Neural progenitor cell (in vitro differentiated cells): Measurements from ENCODE around the gene ZNF350. TPM values are rescaled to one million over a fixed set of nuclear protein-coding genes. Genes with fewer than 3 reads are reported as not detected.
"Not testable (repeated sequence)": the region's sequence is repeated elsewhere in the genome, so short reads cannot be mapped to it uniquely, and the experiment has no call there.

ENCODE experiments used
- DNase-seq: peaks from one replicate; pipeline ENCODE4 v3.0.0-alpha.2; 2016; ENCODE audit warnings: low spot score
- H2AFZ ChIP-seq: fragments of 200-600 bp; sonication (generic); replicated peaks from 2 replicates; pipeline ENCODE4 v1.6.1; 2016; ENCODE audit warnings: antibody characterized with exemption
- H3F3A ChIP-seq: fragments of 200-600 bp; sonication (generic); 2 replicates; pipeline ENCODE4 v1.6.1; 2016; ENCODE audit warnings: antibody characterized with exemption, low read depth
- H3K27ac ChIP-seq: fragments of 200-600 bp; sonication (generic); 2 replicates; pipeline ENCODE4 v1.5.1; 2016; ENCODE audit warnings: mild to moderate bottlenecking
- H3K27me3 ChIP-seq: fragments of 200-600 bp; sonication (generic); 2 replicates; pipeline ENCODE4 v1.6.1; 2016; ENCODE audit warnings: mild to moderate bottlenecking, moderate library complexity
- H3K36me3 ChIP-seq: fragments of 200-600 bp; sonication (generic); 2 replicates; pipeline ENCODE4 v1.5.1; 2016
- H3K4me1 ChIP-seq: fragments of 200-600 bp; sonication (generic); 2 replicates; pipeline ENCODE4 v1.6.1; 2016; ENCODE audit warnings: mixed run types
- H3K4me2 ChIP-seq: fragments of 200-600 bp; sonication (generic); 2 replicates; pipeline ENCODE4 v1.6.1; 2016
- H3K4me3 ChIP-seq: fragments of 200-600 bp; sonication (generic); 2 replicates; pipeline ENCODE4 v1.5.1; 2016
- H3K79me2 ChIP-seq: fragments of 200-600 bp; sonication (generic); 2 replicates; pipeline ENCODE4 v1.6.1; 2016; ENCODE audit warnings: low read depth
- H3K9ac ChIP-seq: fragments of 200-600 bp; sonication (generic); 2 replicates; pipeline ENCODE4 v1.6.1; 2016
- H3K9me3 ChIP-seq: fragments of 200-600 bp; sonication (generic); 2 replicates; pipeline ENCODE4 v1.5.1; 2016; ENCODE audit warnings: low read depth
- H4K20me1 ChIP-seq: fragments of 200-600 bp; sonication (generic); 2 replicates; pipeline ENCODE4 v1.6.1; 2016; ENCODE audit warnings: low read depth
- H3K27ac Mint-ChIP-seq: 3 replicates; pipeline ENCODE4 v1.8.0; 2021; ENCODE audit warnings: mixed read lengths
- H3K27me3 Mint-ChIP-seq: 2 replicates; pipeline ENCODE4 v1.8.0; 2022; ENCODE audit warnings: low read depth, mild to moderate bottlenecking, inconsistent platforms, moderate library complexity, mixed read lengths; ENCODE audit not compliant: insufficient read depth
- H3K36me3 Mint-ChIP-seq: 3 replicates; pipeline ENCODE4 v1.8.0; 2021; ENCODE audit warnings: mixed read lengths
- H3K4me1 Mint-ChIP-seq: 3 replicates; pipeline ENCODE4 v1.8.0; 2021; ENCODE audit warnings: mixed read lengths
- H3K4me3 Mint-ChIP-seq: 3 replicates; pipeline ENCODE4 v1.8.0; 2021; ENCODE audit warnings: mild to moderate bottlenecking, moderate library complexity, mixed read lengths
- H3K9me3 Mint-ChIP-seq: 3 replicates; pipeline ENCODE4 v1.8.0; 2020; ENCODE audit warnings: mixed read lengths
- CTCF ChIP-seq: fragments of 200-600 bp; sonication (generic); IDR thresholded peaks from 2 replicates; pipeline ENCODE4 v1.5.1; 2017; ENCODE audit warnings: antibody characterized with exemption, mild to moderate bottlenecking
- EZH2 ChIP-seq: fragments of 200-600 bp; sonication (generic); IDR thresholded peaks from 2 replicates; pipeline ENCODE4 v1.6.1; 2017; ENCODE audit warnings: antibody characterized with exemption, mild to moderate bottlenecking, moderate library complexity
- EZH2phosphoT487 ChIP-seq: fragments of 200-600 bp; sonication (generic); IDR thresholded peaks from 2 replicates; pipeline ENCODE4 v1.6.1; 2017; ENCODE audit warnings: antibody characterized with exemption
- total RNA-seq: library from RNA; depleted of rRNA; stranded (reverse); fragments of >200 nt; gene quantifications from 2 replicates; pipeline ENCODE4 v1.2.3, GENCODE V29; 2015; ENCODE audit warnings: low replicate concordance

The ZNF350 gene
- total RNA-seq, 1 donor from 2014 or later, result 7.3 TPM

GRCh38 chr19:51980116-51980736 is 6.4 kb downstream of the ZNF350 start:
- Histone ChIP-seq H4K20me1 (no peaks in the 10 kb centered on the region), H3K4me2 (no peak overlapping the region), H3K9ac (no peak overlapping the region), H3K9me3 (no peaks in the 10 kb centered on the region), H3K36me3 (no peaks in the 10 kb centered on the region), H2AFZ (no peak overlapping the region), H3K79me2 (peaks cover 2% of the 10 kb centered on the region), H3F3A (no peaks in the 10 kb centered on the region), H3K27me3 (no peaks in the 10 kb centered on the region), H3K4me1 (no peaks in the 10 kb centered on the region), H3K27ac (no peak overlapping the region), H3K4me3 (no peak overlapping the region)
- Mint-ChIP-seq H3K27ac (no peak overlapping the region), H3K4me3 (no peak overlapping the region), H3K27me3 (peaks cover 6% of the 10 kb centered on the region), H3K36me3 (peaks cover 37% of the 10 kb centered on the region), H3K9me3 (peaks cover 66% of the 10 kb centered on the region), H3K4me1 (no peaks in the 10 kb centered on the region)
- TF ChIP-seq EZH2phosphoT487, result no peak
- no peak for TF ChIP-seq EZH2
- no peak for TF ChIP-seq CTCF
- DNase-seq, result no peak

GRCh38 chr19:51978882-51979281 is 7.8 kb downstream of the ZNF350 start:
- H3K9me3 ChIP-seq, result no peaks in the 10 kb centered on the region
- H3K4me1 Mint-ChIP-seq, result no peaks in the 10 kb centered on the region
- no peaks in the 10 kb centered on the region for H3F3A ChIP-seq

GRCh38 chr19:51977346-51977745 is 9.3 kb downstream of the ZNF350 start:
- no peak overlapping the region for H2AFZ ChIP-seq
- no peak for DNase-seq
- H3K4me2 ChIP-seq, result no peak overlapping the region
- Mint-ChIP-seq H3K9me3 (peaks cover 70% of the 10 kb centered on the region), H3K4me3 (no peak overlapping the region), H3K27ac (no peak overlapping the region), H3K27me3 (peaks cover 6% of the 10 kb centered on the region), H3K4me1 (no peaks in the 10 kb centered on the region), H3K36me3 (peaks cover 54% of the 10 kb centered on the region)
- H3K79me2 ChIP-seq, result no peaks in the 10 kb centered on the region
- no peaks in the 10 kb centered on the region for H3K27me3 ChIP-seq
- TF ChIP-seq EZH2, result no peak
- H3K4me3 ChIP-seq, result no peak overlapping the region
- H3K9ac ChIP-seq, result no peak overlapping the region
- no peaks in the 10 kb centered on the region for H3K4me1 ChIP-seq
- no peaks in the 10 kb centered on the region for H4K20me1 ChIP-seq
- no peak overlapping the region for H3K27ac ChIP-seq
- peaks cover 8% of the 10 kb centered on the region for H3K9me3 ChIP-seq
- H3F3A ChIP-seq, result no peaks in the 10 kb centered on the region
- H3K36me3 ChIP-seq, result peaks cover 10% of the 10 kb centered on the region

More at GRCh38 chr19:51978882-51979281, 7.8 kb downstream of the ZNF350 start:
- Histone ChIP-seq H3K79me2 (no peaks in the 10 kb centered on the region), H3K27ac (no peak overlapping the region), H3K4me1 (no peaks in the 10 kb centered on the region), H2AFZ (no peak overlapping the region), H3K4me2 (no peak overlapping the region), H3K9ac (no peak overlapping the region), H3K36me3 (peaks cover under 1% of the 10 kb centered on the region), H4K20me1 (no peaks in the 10 kb centered on the region), H3K27me3 (no peaks in the 10 kb centered on the region), H3K4me3 (no peak overlapping the region)
- H3K9me3 Mint-ChIP-seq, result peaks cover 69% of the 10 kb centered on the region
- peaks cover 45% of the 10 kb centered on the region for H3K36me3 Mint-ChIP-seq
- no peak overlapping the region for H3K27ac Mint-ChIP-seq
- TF ChIP-seq CTCF (no peak), EZH2phosphoT487 (no peak), EZH2 (no peak)
- no peak for DNase-seq
- H3K27me3 Mint-ChIP-seq, result peaks cover 6% of the 10 kb centered on the region
- H3K4me3 Mint-ChIP-seq, result no peak overlapping the region

GRCh38 chr19:51976852-51977251 is 9.8 kb downstream of the ZNF350 start:
- Mint-ChIP-seq H3K4me1 (no peaks in the 10 kb centered on the region), H3K36me3 (peaks cover 58% of the 10 kb centered on the region), H3K27ac (no peak overlapping the region), H3K4me3 (no peak overlapping the region), H3K27me3 (peaks cover 6% of the 10 kb centered on the region), H3K9me3 (peaks cover 72% of the 10 kb centered on the region)
- no peak for DNase-seq
- Histone ChIP-seq H3K27ac (no peak overlapping the region), H3F3A (no peaks in the 10 kb centered on the region), H3K9me3 (peaks cover 8% of the 10 kb centered on the region), H3K4me2 (no peak overlapping the region), H3K4me3 (no peak overlapping the region), H3K9ac (no peak overlapping the region), H4K20me1 (no peaks in the 10 kb centered on the region), H2AFZ (no peak overlapping the region), H3K79me2 (no peaks in the 10 kb centered on the region), H3K4me1 (no peaks in the 10 kb centered on the region), H3K27me3 (no peaks in the 10 kb centered on the region), H3K36me3 (peaks cover 10% of the 10 kb centered on the region)
- no peak for TF ChIP-seq EZH2
- TF ChIP-seq CTCF, result no peak
- no peak for TF ChIP-seq EZH2phosphoT487

- Mint-ChIP-seq H3K9me3 (peaks cover 76% of the 10 kb centered on the region), H3K36me3 (peaks cover 62% of the 10 kb centered on the region)
- H3K36me3 ChIP-seq, H3K4me2 ChIP-seq, H4K20me1 ChIP-seq, DNase-seq, H3K4me3 ChIP-seq, H3K27me3 Mint-ChIP-seq, H3K4me3 Mint-ChIP-seq, H3F3A ChIP-seq, H3K4me1 Mint-ChIP-seq, H3K27ac ChIP-seq, H3K27ac Mint-ChIP-seq, H3K9ac ChIP-seq, H3K4me1 ChIP-seq, H2AFZ ChIP-seq, H3K27me3 ChIP-seq, H3K79me2 ChIP-seq: not testable (repeated sequence)
- H3K9me3 ChIP-seq, result peaks cover 15% of the 10 kb centered on the region
Observed at GRCh38 chr19:51975787-51976186, 10.9 kb downstream of the ZNF350 start.
